AML-193 (cell line): ENCODE measurements around the gene RARS2.
"Not testable (repeated sequence)": the region's sequence is repeated elsewhere in the genome, so short reads cannot be mapped to it uniquely, and the experiment has no call there.

Source experiments
- DNase-seq, 2 experiments: peaks; one replicate each; lab custom pipeline; 2025; lab: John Stamatoyannopoulos, UW

The RARS2 gene

GRCh38 chr6:87589693-87590416, at the start of gene RARS2, which contains the start of gene ORC3:
Gene RARS2 (minus strand): TSS chr6:87589987. CDS start chr6:87589957, 30 bp downstream.
Gene ORC3 (plus strand): TSS chr6:87590135. CDS start chr6:87590169, 34 bp downstream.
- peak; percentile 94 to 97 for DNase-seq

DNA sequence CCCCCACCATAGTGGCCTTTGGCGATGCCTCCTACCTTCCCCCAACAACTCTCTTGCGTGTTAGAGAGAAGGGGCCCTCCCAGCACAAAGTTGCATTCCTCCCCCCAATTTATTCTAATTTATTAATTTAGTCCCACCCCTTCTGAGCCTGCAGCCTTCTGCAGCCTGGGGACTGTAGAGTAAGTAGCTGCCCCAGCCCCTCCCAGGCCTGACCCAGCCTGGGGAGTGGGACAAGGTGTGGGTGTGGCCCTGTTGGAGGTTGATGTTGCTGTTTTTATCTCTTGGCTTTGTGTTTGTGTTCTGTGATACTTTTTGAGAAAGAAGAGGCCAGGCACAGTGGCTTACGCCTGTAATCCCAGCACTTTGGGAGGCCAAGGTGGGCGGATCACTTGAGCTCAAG, 49.6 kb upstream of the RARS2 start:
- no peak for DNase-seq

DNA sequence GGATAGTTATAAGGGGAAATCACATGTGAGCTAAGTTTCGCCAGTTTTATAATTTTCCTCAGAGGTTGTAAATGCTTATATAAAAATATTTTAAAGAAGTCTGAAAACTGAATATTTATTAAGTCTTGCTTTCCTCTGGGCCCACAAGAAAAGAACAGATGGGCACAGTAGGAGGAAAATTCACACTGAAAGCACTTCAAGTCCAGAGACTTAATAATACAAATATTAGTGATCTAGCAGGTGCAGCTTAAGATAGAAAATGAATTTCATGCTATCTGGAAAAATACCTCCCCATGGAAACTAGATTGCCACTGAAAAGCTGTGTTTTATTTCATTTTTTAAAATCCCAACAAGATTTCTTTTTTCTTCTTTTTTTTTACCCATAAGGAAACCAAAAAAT, 47.3 kb upstream of the RARS2 start:
- no peak for DNase-seq

GRCh38 chr6:87636315-87636714, 46.5 kb upstream of the RARS2 start:
- no peak for DNase-seq

DNA sequence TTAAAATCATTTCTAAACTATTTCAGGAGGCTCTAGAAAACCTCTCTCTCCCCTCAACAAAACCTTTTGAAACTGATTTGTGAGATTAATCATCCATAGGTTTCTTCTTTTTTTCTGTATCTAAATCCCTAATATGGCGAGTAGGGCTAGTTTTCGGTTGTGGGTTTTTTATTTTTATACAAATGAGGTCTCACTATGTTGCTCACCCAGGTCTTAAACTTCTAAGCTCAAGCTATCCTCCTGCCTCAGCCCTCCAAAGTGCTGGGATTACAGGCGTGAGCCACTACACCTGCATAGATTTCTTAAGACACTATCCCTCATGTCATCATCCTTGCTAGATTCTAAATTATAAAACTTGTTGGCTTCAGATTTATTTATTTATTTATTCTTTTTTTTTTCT, 44.1 kb upstream of the RARS2 start:
- no peak for DNase-seq

DNA sequence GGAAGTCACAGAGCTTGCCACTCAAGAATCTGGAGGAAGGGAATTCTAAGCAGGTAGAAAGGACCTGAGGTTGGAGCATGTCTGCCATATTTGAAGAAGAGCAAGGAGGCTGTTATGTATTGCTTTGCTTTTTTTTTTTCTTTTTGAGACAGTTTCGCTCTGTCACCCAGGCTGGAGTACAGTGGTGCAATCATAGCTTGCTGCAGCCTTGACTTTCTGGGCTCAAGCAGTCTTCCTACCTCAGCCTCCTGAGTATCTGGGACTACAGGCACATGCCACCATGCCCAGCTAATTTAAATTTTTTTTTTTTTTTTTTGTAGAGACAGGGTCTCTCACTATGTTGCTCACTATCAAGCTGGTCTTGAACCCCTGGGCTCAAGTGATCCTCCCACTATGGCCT, 41.0 kb upstream of the RARS2 start:
- no peak for DNase-seq

GRCh38 chr6:87628881-87629280, 39.1 kb upstream of the RARS2 start:
- DNase-seq = peak; percentile 2 to 15

DNA sequence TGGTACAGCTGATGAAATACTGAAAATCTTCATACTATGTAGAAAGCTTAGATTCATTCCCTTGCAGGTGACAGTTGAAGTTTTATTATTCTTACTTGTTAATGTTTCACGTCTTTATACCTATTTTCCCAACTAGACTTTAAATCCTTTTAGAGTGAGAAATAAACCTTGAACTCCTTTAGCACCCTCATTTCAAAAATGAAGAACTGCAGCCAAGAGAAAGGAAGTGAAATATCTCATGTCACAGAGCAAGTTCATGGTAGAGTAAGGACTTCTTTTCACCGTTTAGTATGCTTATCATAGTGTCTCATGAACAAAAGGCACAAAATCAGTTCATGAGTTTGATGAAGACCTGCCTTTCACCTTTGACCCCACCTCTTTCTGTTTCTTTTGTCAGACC, 38.6 kb upstream of the RARS2 start:
- peak in 1 of 2 experiments; percentile 15 for DNase-seq

- DNase-seq = no peak
Observed at GRCh38 chr6:87623248-87623647, 33.5 kb upstream of the RARS2 start.

GRCh38 chr6:87618531-87618930, 28.7 kb upstream of the RARS2 start:
- DNase-seq = no peak

DNA sequence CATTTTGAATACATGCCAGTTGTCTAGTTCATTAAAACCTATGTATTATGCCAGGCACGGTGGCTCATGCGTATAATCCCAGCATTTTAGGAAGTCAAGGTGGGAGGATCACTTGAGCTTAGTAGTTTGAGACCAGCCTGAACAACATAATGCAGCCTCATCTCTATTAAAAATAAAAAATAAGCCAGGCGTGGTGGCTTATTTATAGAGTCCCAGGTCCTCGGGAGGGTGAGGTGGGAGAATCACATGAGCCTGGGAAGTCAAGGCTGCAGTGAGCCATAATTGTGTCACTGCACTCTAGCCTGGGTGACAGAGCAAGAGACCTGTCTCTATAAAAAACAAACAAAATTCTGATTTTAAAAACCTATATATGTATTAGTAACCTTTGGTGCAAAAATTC, 27.6 kb upstream of the RARS2 start:
- no peak for DNase-seq

DNA sequence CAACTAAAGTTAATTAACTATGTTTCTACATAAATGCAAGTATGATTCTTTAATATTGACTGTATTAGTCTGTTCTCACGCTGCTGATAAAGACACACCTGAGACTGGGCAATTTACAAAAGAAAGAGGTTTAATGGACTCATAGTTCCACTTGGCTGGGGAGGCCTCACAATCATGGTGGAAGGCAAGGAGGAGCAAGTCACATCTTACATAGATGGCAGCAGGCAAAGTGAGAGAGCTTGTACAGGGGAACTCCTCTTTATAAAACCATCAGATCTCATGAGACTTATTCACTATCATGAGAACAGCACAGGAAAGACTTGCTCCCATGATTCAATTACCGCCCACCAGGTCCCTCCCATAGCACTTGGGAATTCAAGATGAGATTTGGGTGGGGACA, 23.2 kb upstream of the RARS2 start:
- DNase-seq = not testable (repeated sequence)

- no peak for DNase-seq
Observed at GRCh38 chr6:87608802-87609201, 19.0 kb upstream of the RARS2 start.

- no peak for DNase-seq
Observed at GRCh38 chr6:87606199-87606598, 16.4 kb upstream of the RARS2 start.

GRCh38 chr6:87600576-87600975, 10.8 kb upstream of the RARS2 start:
- peak in 1 of 2 experiments; percentile 34 for DNase-seq

DNA sequence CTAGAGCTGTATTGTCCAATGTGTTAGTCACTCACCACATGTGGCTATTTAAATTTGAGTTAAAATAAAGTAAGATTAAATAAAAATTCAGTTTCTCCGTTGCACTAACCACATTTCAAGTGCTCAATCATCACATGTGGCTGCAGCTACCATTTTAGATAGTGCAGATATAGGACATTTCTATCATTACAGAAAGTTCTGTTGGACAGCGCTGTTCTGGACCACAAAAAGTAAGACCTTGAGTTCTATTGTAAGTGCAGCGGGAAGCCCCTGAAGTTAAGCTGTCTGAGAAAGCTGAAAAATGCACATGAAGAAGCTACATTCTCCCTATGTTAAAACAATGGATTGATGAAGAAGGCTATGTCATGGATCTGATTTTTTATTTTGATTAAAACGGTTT, 1.2 kb upstream of the RARS2 start:
- DNase-seq = no peak

GRCh38 chr6:87590417-87590880, 662 bp upstream of the RARS2 start:
- DNase-seq = no peak

GRCh38 chr6:87588756-87589407, 905 bp downstream of the RARS2 start:
- no peak for DNase-seq

- no peak for DNase-seq
Observed at GRCh38 chr6:87586371-87587077, 3.3 kb downstream of the RARS2 start.

- no peak for DNase-seq
Observed at GRCh38 chr6:87583822-87584221, 6.0 kb downstream of the RARS2 start.

GRCh38 chr6:87575423-87575822, 14.4 kb downstream of the RARS2 start:
- DNase-seq = no peak

GRCh38 chr6:87574237-87574804, 15.5 kb downstream of the RARS2 start:
- no peak for DNase-seq
